ENCODE results near the gene CNTRL. TPM values are rescaled to one million over a fixed set of nuclear protein-coding genes. Genes with fewer than 3 reads are reported as not detected.

Gene CNTRL
- total RNA-seq, 1 experiment from 2014 or later, result 13.4 TPM

- Histone ChIP-seq H3K4me2 (ENCODE audit: low read length) (no peak overlapping the region), H3K9me2 (ENCODE audit: insufficient read depth) (no peaks in the 10 kb centered on the region), H4K20me1 (ENCODE audit: insufficient read depth) (no peaks in the 10 kb centered on the region), H3K27ac (ENCODE audit: low read depth, low read length) (no peak overlapping the region), H3K27me3 (ENCODE audit: insufficient read depth, low read length) (no peaks in the 10 kb centered on the region), H3K36me3 (ENCODE audit: control insufficient read depth in 1 of 2, insufficient read depth in 2 of 2, low read length in 2 of 2) (peaks cover 0 to 9% of the 10 kb centered on the region in 2 experiments; a peak in 3 of 4 replicates), H3K79me2 (ENCODE audit: insufficient read depth, low read length) (no peaks in the 10 kb centered on the region), H3K4me1 (ENCODE audit: control insufficient read depth in 1 of 2, insufficient read depth in 2 of 2, low read length in 2 of 2) (no peaks in the 10 kb centered on the region), H3K9me3 (ENCODE audit: control insufficient read depth in 1 of 2, insufficient read depth in 1 of 2, low read depth in 1 of 2, low read length in 2 of 2) (no peaks in the 10 kb centered on the region), H2AFZ (ENCODE audit: low read depth, low read length, poor library complexity, severe bottlenecking) (no peak overlapping the region), H3K4me3 (replicated peaks in 1 of 2; ENCODE audit: low read depth in 1 of 2, low read length in 2 of 2) (no peak overlapping the region), H3K9ac (ENCODE audit: low read length) (no peak overlapping the region)
- ChIA-PET POLR2A (no interaction called here), RAD21 (ENCODE audit: low non-redundant PET in 1 of 2, low total read pairs in 2 of 2, uncharacterized antibody in 2 of 2, unreplicated experiment in 2 of 2) (no interaction called here), CTCF (no interaction called here)
- intact Hi-C loops (cut with micrococcal nuclease), result no loop called here
- TF ChIP-seq CBX3 (IDR thresholded peaks at IDR 0.05; ENCODE audit: low read depth) (no peak), FOSL1 (IDR thresholded peaks at IDR 0.05; ENCODE audit: low read depth) (no peak), SRF (IDR thresholded peaks at IDR 0.05; ENCODE audit: low read depth) (no peak), YY1 (IDR thresholded peaks at IDR 0.05; ENCODE audit: extremely low read depth, insufficient replicate concordance, low read depth, low read length) (no peak), CEBPB (IDR thresholded peaks at IDR 0.05; ENCODE audit: low read depth) (no peak), CTCF (IDR thresholded peaks at IDR 0.05 in 2 of 3, conservative IDR thresholded peaks at IDR 0.05 in 1 of 3; ENCODE audit: borderline replicate concordance in 1 of 3, insufficient read depth in 1 of 3, low read depth in 2 of 3, low read length in 2 of 3) (no peak), ZFX (IDR thresholded peaks at IDR 0.05) (no peak), TCF7L2 (IDR thresholded peaks at IDR 0.05; ENCODE audit: borderline replicate concordance, extremely low read depth, insufficient read depth, insufficient read length) (no peak), ZNF274 (IDR thresholded peaks at IDR 0.05; ENCODE audit: low read depth, low read length) (no peak), ZBTB33 (IDR thresholded peaks at IDR 0.05; ENCODE audit: extremely low read depth, insufficient replicate concordance, low read length) (no peak), EZH2 (IDR thresholded peaks at IDR 0.05) (no peak), EZH2phosphoT487 (IDR thresholded peaks at IDR 0.05; ENCODE audit: borderline replicate concordance) (no peak), JUND (IDR thresholded peaks at IDR 0.05) (no peak), ELF1 (IDR thresholded peaks at IDR 0.05; ENCODE audit: borderline replicate concordance, low read depth) (no peak), SIN3A (IDR thresholded peaks at IDR 0.05; ENCODE audit: low read depth) (no peak)
- ATAC-seq, result no peak
- no peak for DNase-seq (ENCODE audit: low read depth, low spot score)
- BruUV-seq (replicated peaks), result no TSS peak
Measured at GRCh38 chr9:121141306-121141705, 66.6 kb downstream of the CNTRL start.
